Gastroesophageal sphincter (tissue), 4 donors: ENCODE data around the gene VPS13A. TPM values are rescaled to one million over a fixed set of nuclear protein-coding genes. Genes with fewer than 3 reads are reported as not detected.

Experiments used
- ATAC-seq: fragments of 150-250 bp; one replicate; pipeline ENCODE4 v1.9.1; 2016; ENCODE audit warnings: mild to moderate bottlenecking, moderate library complexity
- H3K27ac ChIP-seq, 4 donors: fragments of 200-600 bp; sonication (generic) in 3 of 4; 1 replicate in 3 of 4; 2 replicates in 1 of 4; pipeline ENCODE4 v1.5.1; 2016 to 2019
- H3K27me3 ChIP-seq: fragments of 200-600 bp; sonication (generic); one replicate; pipeline ENCODE4 v1.5.1; 2019
- H3K36me3 ChIP-seq, 2 donors: fragments of 200-600 bp; sonication (generic); one replicate each; pipeline ENCODE4 v1.5.1; 2019; ENCODE audit warnings: control low read depth in 1 of 2
- H3K4me1 ChIP-seq, 3 donors: fragments of 200-600 bp; sonication (generic); 1 replicate in 2 of 3; 2 replicates in 1 of 3; pipeline ENCODE4 v1.5.1; 2016 to 2019; ENCODE audit warnings: control low read depth in 2 of 3
- H3K4me3 ChIP-seq, 2 donors: fragments of 200-600 bp; sonication (generic); one replicate each; pipeline ENCODE4 v1.5.1; 2019; ENCODE audit warnings: mild to moderate bottlenecking in 1 of 2, moderate library complexity in 1 of 2
- H3K9me3 ChIP-seq, 3 donors: fragments of 200-600 bp; sonication (generic); one replicate each; pipeline ENCODE4 v1.5.1; 2017 to 2019; ENCODE audit warnings: control low read depth in 2 of 3
- EP300 ChIP-seq: sonication (generic); formaldehyde crosslinking; IDR thresholded peaks from one replicate; pipeline ENCODE4 v1.6.1; 2017; ENCODE audit warnings: antibody characterized with exemption, mild to moderate bottlenecking
- POLR2A ChIP-seq, 2 donors: fragments of 450-650 bp; IDR thresholded peaks; one replicate each; pipeline ENCODE4 v1.6.1; 2017; ENCODE audit warnings: antibody characterized with exemption in 2 of 2, mild to moderate bottlenecking in 2 of 2, moderate library complexity in 1 of 2
- POLR2AphosphoS5 ChIP-seq: sonication (generic); formaldehyde crosslinking; IDR thresholded peaks from one replicate; pipeline ENCODE4 v1.6.1; 2017; ENCODE audit warnings: antibody characterized with exemption
- WGBS, 2 donors: methylation state at CpG; one replicate each; pipeline ENCODE4 v1.1.5; 2018; ENCODE audit warnings: low coverage in 1 of 2; 5-methylcytosine and 5-hydroxymethylcytosine counted together
- total RNA-seq, 4 donors: library from RNA; depleted of rRNA; stranded (reverse); fragments of >200 nt; gene quantifications; one replicate each; pipeline ENCODE4 v1.1.0, GENCODE V29; 2016
- TF ChIP-seq, protein P1 (sequence below), 4 experiments: fragments of 200-600 bp in 2 of 4; fragments of 450-650 bp in 2 of 4; sonication (generic) in 1 of 4; IDR thresholded peaks; one replicate each; pipeline ENCODE4 v1.5.1; 2017 to 2019; ENCODE audit warnings: antibody characterized with exemption in 4 of 4, mild to moderate bottlenecking in 2 of 4, moderate library complexity in 2 of 4

VPS13A gene
- total RNA-seq, 4 donors from 2014 or later = 33.7 to 79.7 (median 42.6) TPM

GRCh38 chr9:77426712-77427111 is 249.4 kb downstream of the VPS13A start:
- no peak for TF ChIP-seq POLR2A (IDR thresholded peaks at IDR 0.05)
- no peak for TF ChIP-seq EP300
- TF ChIP-seq POLR2AphosphoS5 = no peak
- TF ChIP-seq, protein P1, sequence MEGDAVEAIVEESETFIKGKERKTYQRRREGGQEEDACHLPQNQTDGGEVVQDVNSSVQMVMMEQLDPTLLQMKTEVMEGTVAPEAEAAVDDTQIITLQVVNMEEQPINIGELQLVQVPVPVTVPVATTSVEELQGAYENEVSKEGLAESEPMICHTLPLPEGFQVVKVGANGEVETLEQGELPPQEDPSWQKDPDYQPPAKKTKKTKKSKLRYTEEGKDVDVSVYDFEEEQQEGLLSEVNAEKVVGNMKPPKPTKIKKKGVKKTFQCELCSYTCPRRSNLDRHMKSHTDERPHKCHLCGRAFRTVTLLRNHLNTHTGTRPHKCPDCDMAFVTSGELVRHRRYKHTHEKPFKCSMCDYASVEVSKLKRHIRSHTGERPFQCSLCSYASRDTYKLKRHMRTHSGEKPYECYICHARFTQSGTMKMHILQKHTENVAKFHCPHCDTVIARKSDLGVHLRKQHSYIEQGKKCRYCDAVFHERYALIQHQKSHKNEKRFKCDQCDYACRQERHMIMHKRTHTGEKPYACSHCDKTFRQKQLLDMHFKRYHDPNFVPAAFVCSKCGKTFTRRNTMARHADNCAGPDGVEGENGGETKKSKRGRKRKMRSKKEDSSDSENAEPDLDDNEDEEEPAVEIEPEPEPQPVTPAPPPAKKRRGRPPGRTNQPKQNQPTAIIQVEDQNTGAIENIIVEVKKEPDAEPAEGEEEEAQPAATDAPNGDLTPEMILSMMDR (IDR thresholded peaks at IDR 0.05) = no peak
- WGBS, 2 donors = 42 to 86% methylated on average over 3 of the region's 3 CpGs
- Histone ChIP-seq H3K9me3 (no peaks in the 10 kb centered on the region), H3K27ac (no peak overlapping the region), H3K27me3 (no peaks in the 10 kb centered on the region), H3K4me1 (no peaks in the 10 kb centered on the region), H3K4me3 (no peak overlapping the region), H3K36me3 (peaks cover 0 to 17% of the 10 kb centered on the region in 2 donors)
- no peak for ATAC-seq

- no peak overlapping the region for H3K27ac ChIP-seq
- 53 to 76% methylated on average over 4 to 5 of the region's 7 CpGs for WGBS, 2 donors
- no peaks in the 10 kb centered on the region for H3K4me1 ChIP-seq
- peaks cover 0 to 12% of the 10 kb centered on the region in 2 donors for H3K36me3 ChIP-seq
- no peak for ATAC-seq
- no peaks in the 10 kb centered on the region for H3K9me3 ChIP-seq
- TF ChIP-seq POLR2A (IDR thresholded peaks at IDR 0.05) = no peak
- TF ChIP-seq, protein P1 (IDR thresholded peaks at IDR 0.05) = no peak
- TF ChIP-seq POLR2AphosphoS5 = no peak
- no peak for TF ChIP-seq EP300
- H3K4me3 ChIP-seq = no peak overlapping the region
- no peaks in the 10 kb centered on the region for H3K27me3 ChIP-seq
Observed at GRCh38 chr9:77427256-77427927, 250.1 kb downstream of the VPS13A start.

- Histone ChIP-seq H3K9me3 (no peaks in the 10 kb centered on the region), H3K4me1 (no peaks in the 10 kb centered on the region), H3K27ac (no peak overlapping the region), H3K36me3 (peaks cover 0 to 1% of the 10 kb centered on the region in 2 donors), H3K27me3 (no peaks in the 10 kb centered on the region), H3K4me3 (no peak overlapping the region)
- WGBS, 2 donors = 52% methylated on average over 2 of the region's 2 CpGs; no CpG with 5 or more reads in 1 of the 2 donors
- no peak for TF ChIP-seq POLR2A (IDR thresholded peaks at IDR 0.05)
- ATAC-seq = no peak
Observed at GRCh38 chr9:77429928-77430327, 252.6 kb downstream of the VPS13A start.

- ATAC-seq = no peak
- no peaks in the 10 kb centered on the region for H3K9me3 ChIP-seq
Observed at GRCh38 chr9:77432053-77432452, 254.7 kb downstream of the VPS13A start.

GRCh38 chr9:77433675-77434445 is 256.5 kb downstream of the VPS13A start:
- Histone ChIP-seq H3K9me3 (no peaks in the 10 kb centered on the region), H3K27ac (no peak overlapping the region), H3K4me1 (no peaks in the 10 kb centered on the region), H3K36me3 (no peaks in the 10 kb centered on the region), H3K27me3 (no peaks in the 10 kb centered on the region), H3K4me3 (no peak overlapping the region)
- 61 to 67% methylated on average over 19 to 21 of the region's 21 CpGs for WGBS, 2 donors
- ATAC-seq = peak; percentile 71
- TF ChIP-seq, protein P1 (IDR thresholded peaks at IDR 0.05) = peak; percentile 76 to 93 (median 82)
- no peak for TF ChIP-seq POLR2AphosphoS5
- TF ChIP-seq EP300 = no peak

More at GRCh38 chr9:77432053-77432452, 254.7 kb downstream of the VPS13A start:
- TF ChIP-seq POLR2A (IDR thresholded peaks at IDR 0.05) = no peak
- no peak for TF ChIP-seq EP300
- no peak for TF ChIP-seq POLR2AphosphoS5
- TF ChIP-seq, protein P1 (IDR thresholded peaks at IDR 0.05) = no peak
- Histone ChIP-seq H3K4me1 (no peaks in the 10 kb centered on the region), H3K4me3 (no peak overlapping the region), H3K27me3 (no peaks in the 10 kb centered on the region), H3K36me3 (no peaks in the 10 kb centered on the region), H3K27ac (no peak overlapping the region)
- WGBS, 2 donors = 90 to 95% methylated on average over 2 to 3 of the region's 6 CpGs
